ENCODE results near the gene ZBTB33.

The ZBTB33 gene

DNA sequence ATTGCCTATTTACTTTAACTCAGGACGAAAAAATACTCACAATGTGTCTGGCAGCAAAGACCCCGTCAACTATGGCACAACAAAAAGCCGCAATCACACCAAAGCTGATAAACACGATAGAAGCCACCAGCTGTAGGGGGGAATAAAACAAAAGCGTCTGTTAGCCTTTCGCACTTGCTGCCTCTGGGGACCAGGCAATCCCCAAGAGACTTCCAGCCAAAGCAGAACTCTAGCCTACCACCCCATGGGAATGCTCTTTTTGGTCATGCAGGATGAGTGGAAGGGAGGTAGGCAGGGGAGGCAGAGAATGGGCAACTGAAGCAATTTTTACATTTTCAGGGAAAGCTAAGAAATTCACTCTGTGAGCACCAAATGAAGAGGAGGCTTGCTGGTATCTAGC lies 40.6 kb downstream of the ZBTB33 start:
- no peak overlapping the region for H3K27ac ChIP-seq (ENCODE audit: low read length)

GRCh38 chrX:120293015-120293414 lies 42.4 kb downstream of the ZBTB33 start:
- Histone ChIP-seq H3K4me1 (ENCODE audit: control insufficient read depth in 1 of 2, insufficient read depth in 2 of 2, low read length in 2 of 2) (no peaks in the 10 kb centered on the region), H3K36me3 (ENCODE audit: control insufficient read depth in 1 of 2, insufficient read depth in 2 of 2, low read length in 2 of 2) (no peaks in the 10 kb centered on the region)

More for the DNA sequence above, 40.6 kb downstream of the ZBTB33 start:
- H3K27me3 ChIP-seq (ENCODE audit: low read depth, low read length) = no peaks in the 10 kb centered on the region
- no peak overlapping the region for H3K4me3 ChIP-seq (ENCODE audit: low read depth in 1 of 2, low read length in 2 of 2)
- no peaks in the 10 kb centered on the region for H3K4me1 ChIP-seq (ENCODE audit: control insufficient read depth in 1 of 2, insufficient read depth in 2 of 2, low read length in 2 of 2)
- H3K9me3 ChIP-seq (ENCODE audit: control insufficient read depth in 1 of 2, low read length in 2 of 2) = no peaks in the 10 kb centered on the region
- H3K36me3 ChIP-seq (ENCODE audit: control insufficient read depth in 1 of 2, insufficient read depth in 2 of 2, low read length in 2 of 2) = no peaks in the 10 kb centered on the region

DNA sequence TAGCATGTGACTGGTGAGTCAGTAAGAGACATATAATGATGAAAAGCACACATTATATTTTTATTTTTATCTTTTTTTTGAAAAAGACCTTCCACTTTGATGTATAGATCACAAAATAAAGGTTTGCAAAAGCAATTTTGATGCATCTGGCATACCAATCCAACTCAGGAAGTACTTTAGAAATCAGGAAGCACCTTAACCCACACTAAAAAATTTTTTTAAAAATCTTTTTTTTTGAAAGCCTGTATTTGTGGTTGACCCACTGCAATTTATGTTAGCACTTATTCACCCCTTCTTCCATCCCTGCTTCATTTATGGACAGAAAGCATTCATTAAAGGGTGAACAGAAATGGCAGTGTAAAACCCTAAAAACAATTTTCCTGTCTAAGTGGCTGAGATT lies 44.0 kb downstream of the ZBTB33 start:
- no peaks in the 10 kb centered on the region for H3K9me3 ChIP-seq (ENCODE audit: control insufficient read depth in 1 of 2, low read length in 2 of 2)
- no peaks in the 10 kb centered on the region for H3K36me3 ChIP-seq (ENCODE audit: control insufficient read depth in 1 of 2, insufficient read depth in 2 of 2, low read length in 2 of 2)
- H3K4me1 ChIP-seq (ENCODE audit: control insufficient read depth in 1 of 2, insufficient read depth in 2 of 2, low read length in 2 of 2) = no peaks in the 10 kb centered on the region
- H3K27me3 ChIP-seq (ENCODE audit: low read depth, low read length) = no peaks in the 10 kb centered on the region
- H3K4me3 ChIP-seq (ENCODE audit: low read depth in 1 of 2, low read length in 2 of 2) = no peak overlapping the region
- no peak overlapping the region for H3K27ac ChIP-seq (ENCODE audit: low read length)

More at GRCh38 chrX:120293015-120293414, 42.4 kb downstream of the ZBTB33 start:
- Histone ChIP-seq H3K27me3 (ENCODE audit: low read depth, low read length) (no peaks in the 10 kb centered on the region), H3K4me3 (ENCODE audit: low read depth in 1 of 2, low read length in 2 of 2) (no peak overlapping the region), H3K27ac (ENCODE audit: low read length) (no peak overlapping the region), H3K9me3 (ENCODE audit: control insufficient read depth in 1 of 2, low read length in 2 of 2) (no peaks in the 10 kb centered on the region)

DNA sequence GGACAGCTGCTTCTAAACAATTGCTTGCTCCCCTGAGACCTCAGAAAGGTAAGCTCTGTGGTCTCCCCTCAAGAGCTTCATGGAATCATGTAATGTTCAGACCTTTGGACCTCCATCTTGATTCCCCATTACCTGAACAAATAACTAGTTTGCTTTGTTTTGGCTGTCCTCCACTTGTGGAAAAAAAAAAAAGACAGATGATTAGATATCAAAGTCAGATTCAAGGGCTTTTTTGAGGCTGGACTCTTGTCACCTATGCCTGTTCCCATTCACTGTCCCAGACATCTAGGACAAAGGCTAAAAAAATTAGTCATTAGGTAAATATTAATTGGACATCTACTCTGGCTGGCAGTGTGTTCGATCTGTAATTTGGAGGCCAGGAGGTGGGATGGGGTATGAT lies 47.3 kb downstream of the ZBTB33 start:
- H3K9me3 ChIP-seq (ENCODE audit: control insufficient read depth in 1 of 2, low read length in 2 of 2) = no peaks in the 10 kb centered on the region
- H3K27me3 ChIP-seq (ENCODE audit: low read depth, low read length) = no peaks in the 10 kb centered on the region
- H3K27ac ChIP-seq (ENCODE audit: low read length) = no peak overlapping the region
- no peak overlapping the region for H3K4me3 ChIP-seq (ENCODE audit: low read depth in 1 of 2, low read length in 2 of 2)
- no peaks in the 10 kb centered on the region for H3K36me3 ChIP-seq (ENCODE audit: control insufficient read depth in 1 of 2, insufficient read depth in 2 of 2, low read length in 2 of 2)
- H3K4me1 ChIP-seq (ENCODE audit: control insufficient read depth in 1 of 2, insufficient read depth in 2 of 2, low read length in 2 of 2) = no peaks in the 10 kb centered on the region

DNA sequence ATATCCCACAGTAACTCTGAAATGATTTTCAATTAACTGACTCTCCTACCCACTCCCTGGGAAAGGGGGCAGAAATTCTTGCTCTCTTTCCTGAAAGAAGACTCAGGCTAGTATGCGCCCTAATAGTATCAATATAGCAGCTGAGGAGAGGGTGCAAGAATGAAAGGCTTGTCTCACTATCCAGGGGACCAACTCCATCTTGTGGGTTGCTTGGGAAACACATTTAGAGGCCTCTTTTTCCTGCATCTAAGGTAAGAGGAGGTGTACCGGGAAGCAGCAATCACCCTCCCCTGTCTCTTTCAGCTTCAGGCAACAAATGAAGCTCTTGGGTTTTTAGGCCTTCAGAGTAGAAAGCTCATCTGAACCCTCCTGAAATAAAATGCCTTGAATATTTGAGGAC lies 49.3 kb downstream of the ZBTB33 start:
- no peaks in the 10 kb centered on the region for H3K27me3 ChIP-seq (ENCODE audit: low read depth, low read length)
- no peaks in the 10 kb centered on the region for H3K36me3 ChIP-seq (ENCODE audit: control insufficient read depth in 1 of 2, insufficient read depth in 2 of 2, low read length in 2 of 2)

DNA sequence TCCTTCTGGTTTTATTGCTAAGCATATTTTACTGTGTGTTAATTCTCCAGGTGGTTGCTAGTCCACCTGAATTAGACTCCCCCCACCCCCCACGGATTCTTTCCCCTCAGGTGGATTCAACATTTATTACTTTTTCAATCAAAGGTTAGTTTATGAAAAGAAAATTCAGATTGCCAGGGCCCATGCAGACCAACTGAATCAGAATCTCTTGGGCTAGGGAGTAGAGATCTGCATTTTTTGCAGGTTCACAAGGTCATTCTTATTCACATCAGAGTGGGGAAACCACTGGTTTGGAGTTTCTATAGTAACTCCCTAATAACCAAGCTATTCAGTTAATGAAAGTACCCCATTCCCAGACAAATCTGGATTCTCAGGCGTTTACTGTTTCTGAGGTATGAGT lies 50.9 kb downstream of the ZBTB33 start:
- Histone ChIP-seq H3K4me1 (ENCODE audit: control insufficient read depth in 1 of 2, insufficient read depth in 2 of 2, low read length in 2 of 2) (no peaks in the 10 kb centered on the region), H3K9me3 (ENCODE audit: control insufficient read depth in 1 of 2, low read length in 2 of 2) (no peaks in the 10 kb centered on the region), H3K36me3 (ENCODE audit: control insufficient read depth in 1 of 2, insufficient read depth in 2 of 2, low read length in 2 of 2) (no peaks in the 10 kb centered on the region), H3K27me3 (ENCODE audit: low read depth, low read length) (no peaks in the 10 kb centered on the region), H3K4me3 (ENCODE audit: low read depth in 1 of 2, low read length in 2 of 2) (no peak overlapping the region), H3K27ac (ENCODE audit: low read length) (no peak overlapping the region)

More for the DNA sequence above, 49.3 kb downstream of the ZBTB33 start:
- Histone ChIP-seq H3K4me3 (ENCODE audit: low read depth in 1 of 2, low read length in 2 of 2) (no peak overlapping the region), H3K4me1 (ENCODE audit: control insufficient read depth in 1 of 2, insufficient read depth in 2 of 2, low read length in 2 of 2) (no peaks in the 10 kb centered on the region), H3K27ac (ENCODE audit: low read length) (no peak overlapping the region), H3K9me3 (ENCODE audit: control insufficient read depth in 1 of 2, low read length in 2 of 2) (no peaks in the 10 kb centered on the region)

- Histone ChIP-seq H3K27ac (ENCODE audit: low read length) (no peak overlapping the region), H3K36me3 (ENCODE audit: control insufficient read depth in 1 of 2, insufficient read depth in 2 of 2, low read length in 2 of 2) (no peaks in the 10 kb centered on the region), H3K27me3 (ENCODE audit: low read depth, low read length) (no peaks in the 10 kb centered on the region), H3K4me3 (ENCODE audit: low read depth in 1 of 2, low read length in 2 of 2) (no peak overlapping the region), H3K4me1 (ENCODE audit: control insufficient read depth in 1 of 2, insufficient read depth in 2 of 2, low read length in 2 of 2) (no peaks in the 10 kb centered on the region), H3K9me3 (ENCODE audit: control insufficient read depth in 1 of 2, low read length in 2 of 2) (no peaks in the 10 kb centered on the region)
These were observed 51.3 kb downstream of the ZBTB33 start for GRCh38 chrX:120301960-120302359.

DNA sequence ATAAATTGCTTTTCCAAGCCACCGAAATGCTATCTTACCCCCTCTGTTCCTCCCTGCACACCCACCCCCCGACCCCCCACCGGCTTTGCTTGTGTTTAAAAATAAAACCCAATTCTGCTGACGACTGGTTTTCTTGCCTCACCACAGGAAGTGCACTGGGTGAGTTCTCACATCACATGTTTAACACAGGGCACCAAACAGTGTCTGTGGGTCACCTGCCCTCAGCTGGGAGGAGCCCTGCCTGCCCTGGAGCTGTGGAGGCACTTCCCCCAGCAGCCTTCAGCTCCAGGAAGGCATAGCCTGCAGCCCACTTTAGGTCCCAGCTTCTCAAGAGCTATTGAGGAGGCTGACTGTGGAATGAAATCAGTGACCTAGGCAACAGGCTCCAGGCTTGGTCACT lies 51.8 kb downstream of the ZBTB33 start:
- Histone ChIP-seq H3K27ac (ENCODE audit: low read length) (no peak overlapping the region), H3K36me3 (ENCODE audit: control insufficient read depth in 1 of 2, insufficient read depth in 2 of 2, low read length in 2 of 2) (no peaks in the 10 kb centered on the region), H3K9me3 (ENCODE audit: control insufficient read depth in 1 of 2, low read length in 2 of 2) (no peaks in the 10 kb centered on the region), H3K4me1 (ENCODE audit: control insufficient read depth in 1 of 2, insufficient read depth in 2 of 2, low read length in 2 of 2) (no peaks in the 10 kb centered on the region), H3K27me3 (ENCODE audit: low read depth, low read length) (no peaks in the 10 kb centered on the region), H3K4me3 (ENCODE audit: low read depth in 1 of 2, low read length in 2 of 2) (no peak overlapping the region)

- Histone ChIP-seq H3K27me3 (ENCODE audit: low read depth, low read length) (peaks cover 3% of the 10 kb centered on the region), H3K4me1 (ENCODE audit: control insufficient read depth in 1 of 2, insufficient read depth in 2 of 2, low read length in 2 of 2) (peaks cover 0 to 2% of the 10 kb centered on the region in 2 donors), H3K27ac (ENCODE audit: low read length) (no peak overlapping the region), H3K4me3 (ENCODE audit: low read depth in 1 of 2, low read length in 2 of 2) (no peak overlapping the region), H3K36me3 (ENCODE audit: control insufficient read depth in 1 of 2, insufficient read depth in 2 of 2, low read length in 2 of 2) (no peaks in the 10 kb centered on the region), H3K9me3 (ENCODE audit: control insufficient read depth in 1 of 2, low read length in 2 of 2) (no peaks in the 10 kb centered on the region)
These were observed 53.6 kb downstream of the ZBTB33 start for GRCh38 chrX:120304256-120304655.

GRCh38 chrX:120305531-120306141 lies 55.0 kb downstream of the ZBTB33 start:
- Histone ChIP-seq H3K27ac (ENCODE audit: low read length) (no peak overlapping the region), H3K9me3 (ENCODE audit: control insufficient read depth in 1 of 2, low read length in 2 of 2) (no peaks in the 10 kb centered on the region), H3K4me1 (ENCODE audit: control insufficient read depth in 1 of 2, insufficient read depth in 2 of 2, low read length in 2 of 2) (peaks cover 0 to 11% of the 10 kb centered on the region in 2 donors), H3K36me3 (ENCODE audit: control insufficient read depth in 1 of 2, insufficient read depth in 2 of 2, low read length in 2 of 2) (no peaks in the 10 kb centered on the region), H3K4me3 (ENCODE audit: low read depth in 1 of 2, low read length in 2 of 2) (no peak overlapping the region), H3K27me3 (ENCODE audit: low read depth, low read length) (peaks cover 8% of the 10 kb centered on the region)

DNA sequence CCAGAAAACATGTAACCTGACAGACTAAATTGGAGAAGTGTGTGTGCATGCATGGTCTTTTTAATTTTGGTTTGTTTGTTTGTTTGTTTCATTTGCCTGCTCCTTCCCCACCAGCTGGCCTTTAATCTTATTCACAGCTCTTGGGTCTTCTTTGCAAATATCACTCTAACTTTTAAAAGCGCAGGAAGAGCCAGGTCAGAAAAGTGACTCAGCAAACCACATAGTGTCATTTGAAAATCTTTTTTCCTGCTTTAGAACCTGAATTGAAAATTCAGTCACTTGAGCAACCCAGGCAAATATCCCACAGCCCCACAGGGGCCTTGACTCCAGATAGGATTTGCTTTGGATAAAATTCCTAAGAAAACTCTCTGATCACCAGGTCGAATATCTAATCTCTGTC lies 56.0 kb downstream of the ZBTB33 start:
- no peaks in the 10 kb centered on the region for H3K9me3 ChIP-seq (ENCODE audit: control insufficient read depth in 1 of 2, low read length in 2 of 2)
- H3K27me3 ChIP-seq (ENCODE audit: low read depth, low read length) = peaks cover 8% of the 10 kb centered on the region
- no peaks in the 10 kb centered on the region for H3K36me3 ChIP-seq (ENCODE audit: control insufficient read depth in 1 of 2, insufficient read depth in 2 of 2, low read length in 2 of 2)
- peaks cover 0 to 11% of the 10 kb centered on the region in 2 donors for H3K4me1 ChIP-seq (ENCODE audit: control insufficient read depth in 1 of 2, insufficient read depth in 2 of 2, low read length in 2 of 2)
- no peak overlapping the region for H3K4me3 ChIP-seq (ENCODE audit: low read depth in 1 of 2, low read length in 2 of 2)
- no peak overlapping the region for H3K27ac ChIP-seq (ENCODE audit: low read length)
